Measurements from ENCODE around the gene EMC9. TPM values are rescaled to one million over a fixed set of nuclear protein-coding genes. Genes with fewer than 3 reads are reported as not detected.

Gene EMC9
- total and polyA plus RNA-seq, 7 donors, result 17.2 to 67.5 (median 35.1) TPM

DNA sequence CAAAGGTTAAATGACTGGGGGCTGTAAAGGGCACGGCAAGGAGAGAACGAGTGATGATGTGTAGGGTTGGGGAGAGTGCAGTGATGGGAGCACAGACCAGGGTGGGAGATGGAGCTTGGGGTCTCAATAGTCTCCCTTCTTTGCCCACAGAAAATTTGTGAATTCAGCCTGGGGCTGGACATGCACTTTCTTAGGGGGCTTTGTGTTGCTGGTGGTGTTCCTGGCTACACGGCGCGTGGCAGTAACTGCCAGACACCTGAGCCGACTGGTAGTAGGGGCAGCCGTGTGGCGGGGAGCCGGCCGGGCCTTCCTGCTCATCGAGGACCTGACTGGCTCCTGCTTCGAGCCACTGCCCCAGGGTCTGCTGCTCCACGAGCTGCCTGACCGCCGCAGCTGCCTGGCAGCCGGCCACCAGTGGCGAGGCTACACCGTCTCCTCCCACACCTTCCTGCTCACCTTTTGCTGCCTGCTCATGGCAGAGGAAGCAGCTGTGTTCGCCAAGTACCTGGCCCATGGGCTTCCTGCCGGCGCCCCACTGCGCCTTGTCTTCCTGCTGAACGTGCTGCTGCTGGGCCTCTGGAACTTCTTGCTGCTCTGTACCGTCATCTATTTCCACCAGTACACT, 9.2 kb downstream of the EMC9 start:
- TF ChIP-seq CTCF (IDR thresholded peaks at IDR 0.05), result no peak
- H3K4me3 ChIP-seq, result peak overlapping the region; percentile 68
- ATAC-seq, result peak; percentile 10 to 35 (median 16)
- intact Hi-C loops (cut with DNase I), result no loop called here
- no peaks in the 10 kb centered on the region for H3K9me3 ChIP-seq
- WGBS, 3 donors, result 13 to 23% (median 18%) methylated on average over 16 to 24 of the region's 24 CpGs
- peaks cover 35% of the 10 kb centered on the region for H3K4me1 ChIP-seq
- peaks cover 0 to 1% of the 10 kb centered on the region in 2 donors for H3K36me3 ChIP-seq (ENCODE audit: insufficient read depth in 1 of 2, low read depth in 1 of 2)
- no peaks in the 10 kb centered on the region for H3K27me3 ChIP-seq (ENCODE audit: insufficient read depth in 3 of 3, low read length in 2 of 3)
- peak overlapping the region; percentile 96 for H3K27ac ChIP-seq
- DNase-seq, result peak in 1 of 2 donors; percentile 70

- no peaks in the 10 kb centered on the region for H3K27me3 ChIP-seq (ENCODE audit: insufficient read depth in 3 of 3, low read length in 2 of 3)
- H3K4me3 ChIP-seq, result peak overlapping the region; percentile 68
- DNase-seq, result no peak
- intact Hi-C loops (cut with DNase I), result no loop called here
- TF ChIP-seq CTCF (IDR thresholded peaks at IDR 0.05), result no peak
- peak; percentile 18 to 70 (median 45) for ATAC-seq
- no peaks in the 10 kb centered on the region for H3K9me3 ChIP-seq
- peaks cover 29% of the 10 kb centered on the region for H3K4me1 ChIP-seq
- peak overlapping the region; percentile 96 for H3K27ac ChIP-seq
- WGBS, 3 donors, result 14 to 38% (median 22%) methylated on average over 13 to 15 of the region's 15 CpGs
- no peaks in the 10 kb centered on the region for H3K36me3 ChIP-seq (ENCODE audit: insufficient read depth in 1 of 2, low read depth in 1 of 2)
Measured at GRCh38 chr14:24131549-24131966, 9.8 kb downstream of the EMC9 start.

- Histone ChIP-seq H3K27ac (peak overlapping the region; percentile 96), H3K36me3 (ENCODE audit: insufficient read depth in 1 of 2, low read depth in 1 of 2) (no peaks in the 10 kb centered on the region), H3K9me3 (no peaks in the 10 kb centered on the region), H3K4me1 (peaks cover 29% of the 10 kb centered on the region), H3K27me3 (ENCODE audit: insufficient read depth in 3 of 3, low read length in 2 of 3) (no peaks in the 10 kb centered on the region), H3K4me3 (peak overlapping the region; percentile 68)
- peak; percentile 70 to 87 for DNase-seq
- TF ChIP-seq CTCF (IDR thresholded peaks at IDR 0.05), result no peak
- WGBS, 3 donors, result 14 to 20% (median 18%) methylated on average over 7 of the region's 7 CpGs
- ATAC-seq, result peak; percentile 80 to 86 (median 85)
- intact Hi-C loops (cut with DNase I), result no loop called here
Measured at GRCh38 chr14:24130717-24131548, 10.5 kb downstream of the EMC9 start.

GRCh38 chr14:24130380-24130716, 11.0 kb downstream of the EMC9 start, which contains the start of gene FITM1:
TSS of gene FITM1 (plus strand) at chr14:24130659. CDS start at chr14:24131564, 905 bp downstream.
- Histone ChIP-seq H3K4me3 (peak within 1 kb of the TSS; percentile 68), H3K27me3 (ENCODE audit: insufficient read depth in 3 of 3, low read length in 2 of 3) (no peaks in the 10 kb centered on the region), H3K36me3 (ENCODE audit: insufficient read depth in 1 of 2, low read depth in 1 of 2) (no peaks in the 10 kb centered on the region), H3K4me1 (peaks cover 26% of the 10 kb centered on the region), H3K9me3 (no peaks in the 10 kb centered on the region), H3K27ac (peak within 1 kb of the TSS; percentile 96)
- intact Hi-C loops (cut with DNase I), result no loop called here
- no peak for DNase-seq
- TF ChIP-seq CTCF (IDR thresholded peaks at IDR 0.05), result no peak
- ATAC-seq, result peak in 1 of 4 donors; percentile 21
- 65 to 85% (median 71%) methylated on average over 5 of the region's 5 CpGs for WGBS, 3 donors

All from psoas muscle (tissue), 8 donors.